NCI-H2171 treated with DMSO at 0.1 percent for 48 hours (cell line): Measurements from ENCODE around the gene RASEF.

Source experiments
- DNase-seq: peaks from one replicate; lab custom pipeline; 2025; lab: John Stamatoyannopoulos, UW

The RASEF gene

DNA sequence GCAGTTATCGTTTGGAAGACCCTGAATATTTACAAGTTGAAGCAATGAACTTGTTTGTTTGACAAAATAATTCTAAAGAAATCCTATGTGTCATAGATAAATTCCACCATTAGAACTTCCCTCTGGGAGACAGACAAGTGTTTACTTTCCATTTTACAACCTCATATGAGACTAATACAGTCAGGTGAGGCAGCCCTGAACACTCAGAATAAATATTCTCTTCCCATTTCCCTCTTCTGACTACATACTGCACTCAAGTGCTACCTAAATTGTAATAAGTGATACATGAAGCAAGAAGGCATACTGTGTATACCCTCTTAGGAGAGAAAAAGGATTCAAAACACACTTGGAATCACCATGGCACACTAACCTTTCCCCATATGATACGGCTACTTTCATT, 6.8 kb downstream of the RASEF start:
- DNase-seq, result no peak

DNA sequence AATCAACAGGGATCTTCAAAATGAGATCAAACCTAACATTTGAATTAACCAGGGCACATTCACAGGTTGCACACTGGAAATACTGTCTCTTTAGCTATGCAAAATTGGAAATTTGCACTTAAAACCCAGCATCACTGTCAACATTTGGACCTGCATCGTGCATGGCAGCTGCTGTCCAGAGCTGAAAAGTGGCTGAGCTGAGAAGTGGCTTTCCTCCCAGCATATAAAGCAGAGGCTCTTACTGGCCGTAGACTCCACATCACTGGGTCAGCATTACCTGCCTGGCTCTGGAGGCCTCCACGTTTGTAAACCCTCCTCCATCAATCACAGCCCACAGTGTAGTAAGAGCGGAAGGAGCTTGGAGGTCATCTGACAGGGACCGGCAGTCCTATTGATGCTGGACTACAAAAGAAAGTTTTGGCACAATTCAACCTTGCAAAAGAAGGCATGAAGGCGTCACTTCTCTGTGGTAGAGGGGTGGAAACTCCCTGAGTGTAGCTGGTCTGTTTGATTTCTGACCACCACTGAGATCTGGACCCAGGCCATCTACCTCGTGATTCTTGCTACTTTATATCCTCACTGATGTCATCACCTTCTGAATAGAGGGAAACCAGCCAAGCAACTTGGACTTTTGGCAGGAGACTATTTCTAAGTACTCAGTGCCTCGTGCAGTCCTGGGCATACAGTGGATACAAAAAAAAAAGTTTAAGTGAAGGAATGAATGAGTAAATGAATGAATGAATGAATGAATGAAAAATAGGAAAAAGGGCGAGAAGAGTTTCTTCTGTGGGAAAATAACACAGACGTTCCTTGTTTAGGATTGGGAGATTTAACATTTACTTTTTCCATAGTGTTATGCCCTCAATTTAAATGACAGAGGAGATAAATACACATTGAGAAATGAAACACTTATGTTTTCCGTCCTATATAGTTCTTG, 14.8 kb downstream of the RASEF start:
- no peak for DNase-seq

DNA sequence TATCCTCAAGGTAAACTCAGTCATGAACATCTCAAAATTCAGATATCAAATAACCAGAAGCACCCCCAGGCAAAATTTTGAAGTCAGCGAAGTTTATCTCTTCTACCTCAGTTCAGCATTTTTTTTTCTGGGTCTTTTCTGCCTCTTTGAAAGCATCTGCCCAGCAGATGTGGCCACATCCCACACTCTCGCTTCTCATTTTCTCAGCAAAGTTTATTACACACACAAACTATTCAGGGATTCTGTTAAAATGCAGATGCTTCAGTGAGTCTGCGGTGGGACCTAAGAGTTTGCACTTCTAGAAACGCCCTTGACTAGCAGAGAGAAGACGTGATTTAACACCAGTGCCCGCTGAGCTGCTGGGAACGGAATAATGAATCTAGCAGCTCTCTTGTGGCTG, 19.3 kb downstream of the RASEF start:
- DNase-seq, result no peak

DNA sequence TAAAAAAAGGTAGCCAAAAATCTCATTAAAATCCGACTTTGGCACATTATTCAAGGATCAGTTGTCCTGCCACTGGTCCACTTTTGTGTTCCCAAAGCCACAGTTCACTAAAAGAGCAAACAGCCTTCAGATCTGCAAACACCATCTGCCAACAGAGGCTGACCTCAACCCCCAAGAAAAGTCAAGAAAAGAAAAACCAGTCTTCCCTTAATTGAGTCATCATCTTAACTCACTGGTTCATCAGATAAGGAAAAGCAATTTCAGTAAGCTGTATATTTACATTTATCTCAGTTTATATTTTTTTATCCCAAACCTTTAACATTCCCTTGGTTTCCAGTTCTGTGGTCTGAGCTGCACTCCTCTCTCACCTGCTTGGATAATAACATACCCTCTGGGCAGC, 21.2 kb downstream of the RASEF start:
- no peak for DNase-seq

DNA sequence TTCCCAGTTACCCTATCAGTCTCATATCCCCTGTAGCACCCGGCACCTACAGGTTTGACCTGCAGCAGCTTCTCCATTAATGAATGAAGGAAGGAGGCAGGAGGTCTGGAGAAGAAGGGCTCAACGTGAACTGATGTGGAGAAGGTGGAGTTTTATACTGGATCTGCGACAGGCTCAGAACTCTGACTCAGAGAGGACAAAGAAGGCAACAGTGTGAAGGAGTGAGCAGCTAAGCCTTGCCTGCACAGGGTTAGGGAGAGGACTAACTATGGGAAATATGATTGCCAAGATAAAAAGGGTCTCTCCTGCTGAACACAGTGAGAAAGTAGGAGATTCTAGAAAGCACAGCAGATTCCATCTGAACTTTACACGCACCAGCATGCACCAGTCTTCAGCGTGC, 23.6 kb downstream of the RASEF start:
- no peak for DNase-seq

DNA sequence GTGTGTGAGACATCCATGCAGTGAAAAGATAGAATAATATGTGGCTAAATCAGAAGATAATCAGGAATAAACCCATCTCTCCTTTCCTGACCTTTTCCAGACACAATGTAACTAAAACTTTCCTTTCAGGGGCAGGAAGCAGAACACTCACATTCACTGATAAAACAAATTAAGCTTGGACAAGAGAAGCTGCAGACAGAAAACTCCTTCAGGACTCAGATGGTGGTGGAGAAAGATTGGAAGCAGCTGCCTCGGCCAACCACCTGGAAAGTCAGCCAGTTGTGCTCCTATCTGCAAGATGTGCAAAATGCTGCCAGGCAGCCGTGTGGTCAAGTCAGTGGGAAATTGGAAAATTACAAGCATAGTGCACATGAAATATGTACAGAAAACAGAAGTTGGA, 26.9 kb downstream of the RASEF start:
- DNase-seq, result no peak

DNA sequence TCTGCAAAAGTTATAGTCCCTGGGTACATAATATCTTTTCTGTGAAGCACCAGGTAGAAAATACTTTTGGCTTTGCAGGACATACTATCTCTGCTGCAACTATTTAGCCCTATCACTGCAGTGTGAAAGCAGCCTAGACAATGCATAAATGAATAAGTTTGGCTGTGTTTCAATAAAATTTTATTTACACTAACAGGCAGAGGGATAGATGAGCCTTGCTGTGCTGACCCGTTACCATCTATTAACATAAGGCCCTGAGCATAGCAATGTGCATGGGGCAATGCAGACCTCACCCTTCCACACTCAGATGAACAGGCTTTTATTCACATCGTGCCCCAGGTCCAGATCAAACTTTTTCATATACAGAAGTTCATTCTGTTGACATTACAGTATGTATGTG, 27.8 kb downstream of the RASEF start:
- DNase-seq, result no peak

DNA sequence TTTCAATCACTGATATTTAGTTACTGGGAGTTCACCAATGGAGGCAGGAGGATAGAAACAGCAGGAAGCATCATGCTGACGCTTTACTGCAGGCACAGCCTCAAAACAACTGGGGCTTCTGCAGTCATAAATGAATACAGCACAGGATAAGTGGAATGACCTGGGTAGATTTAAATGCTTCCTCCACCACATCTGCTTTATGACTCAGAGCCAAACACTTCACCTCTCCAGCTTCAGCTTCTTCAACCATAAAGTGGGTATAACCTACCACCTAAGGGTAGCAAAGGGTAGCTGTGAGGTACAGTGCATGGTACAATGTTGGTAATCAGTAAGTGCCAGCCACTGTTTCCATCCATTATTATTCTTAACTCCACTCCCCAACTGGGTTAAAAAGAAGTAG, 28.4 kb downstream of the RASEF start:
- no peak for DNase-seq

DNA sequence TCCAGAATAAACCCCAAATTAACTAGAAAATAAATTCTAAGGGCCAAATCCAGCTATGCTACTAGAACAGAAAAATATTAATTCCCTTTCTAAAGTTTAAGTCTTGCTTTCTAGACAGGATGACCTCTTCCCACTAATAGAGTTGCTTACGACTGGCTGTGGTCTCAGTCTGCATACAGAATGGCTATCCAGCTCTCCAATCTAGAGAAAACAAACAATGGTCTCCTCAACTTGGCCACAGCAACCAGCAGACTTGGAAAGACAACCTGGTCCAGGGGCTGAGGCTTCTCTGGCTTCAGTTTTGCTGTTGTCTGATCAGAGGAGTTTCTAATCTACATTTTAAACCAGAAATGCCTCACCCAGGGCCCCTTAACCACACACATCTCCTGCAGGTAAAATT, 28.9 kb downstream of the RASEF start:
- DNase-seq, result no peak

DNA sequence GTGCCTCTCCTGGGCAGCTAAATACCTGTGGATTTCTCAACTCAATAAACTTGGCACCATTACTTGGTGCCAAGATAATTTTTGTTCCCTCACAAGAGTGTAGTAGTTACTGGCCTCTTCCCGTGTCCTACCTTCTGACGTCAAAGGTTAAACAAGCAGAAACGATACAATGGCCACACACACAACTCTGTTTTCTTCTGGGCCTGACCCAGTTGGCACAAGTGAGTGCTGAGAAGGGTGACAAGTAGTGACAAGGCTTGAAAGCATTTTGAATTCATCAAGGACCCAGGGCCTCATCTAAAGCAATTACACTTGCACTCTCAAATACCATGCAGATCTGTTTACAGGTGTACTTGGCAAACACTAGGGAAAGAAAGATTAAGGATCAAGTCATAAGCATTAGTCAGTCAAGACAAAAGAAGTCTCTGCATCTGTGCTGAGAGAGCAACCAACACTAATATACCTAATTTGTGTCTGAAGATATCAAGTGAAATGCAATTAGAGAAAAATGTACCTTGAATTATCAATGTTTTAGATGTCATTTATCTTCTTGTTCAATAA, 30.8 kb downstream of the RASEF start:
- DNase-seq, result no peak

DNA sequence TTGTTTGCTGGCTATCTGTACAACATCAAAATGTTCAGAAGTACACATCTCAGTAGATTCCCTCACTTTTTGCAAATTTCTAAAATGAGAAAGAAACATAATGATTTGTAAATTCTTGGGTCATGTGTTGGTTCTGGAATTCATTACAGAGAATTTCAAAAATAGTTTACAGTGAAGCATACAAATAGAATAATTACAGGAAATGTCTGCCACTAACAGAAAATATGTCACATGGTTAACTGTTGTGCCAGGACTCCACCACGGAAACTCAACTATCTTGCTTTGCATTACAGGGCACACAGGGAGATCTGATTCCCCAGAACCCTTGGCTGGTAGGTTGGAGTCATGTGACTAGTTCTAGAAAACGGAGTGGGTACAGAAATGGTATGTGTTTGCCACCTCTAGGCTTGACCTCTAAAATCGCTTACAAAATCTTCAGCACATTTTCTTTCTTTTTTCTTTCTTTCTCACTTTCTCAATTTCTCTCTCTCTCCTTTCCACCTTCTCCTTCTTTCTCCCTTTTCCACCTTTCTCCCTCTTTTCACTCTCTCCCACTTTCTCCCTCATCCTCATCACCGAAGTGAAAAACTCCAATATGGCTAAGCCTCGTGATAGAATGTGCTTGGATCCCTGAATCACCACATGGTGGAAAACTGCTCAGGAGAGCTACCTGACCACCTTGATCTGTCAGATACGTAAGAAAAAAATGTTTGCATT, 32.4 kb downstream of the RASEF start:
- DNase-seq, result no peak

DNA sequence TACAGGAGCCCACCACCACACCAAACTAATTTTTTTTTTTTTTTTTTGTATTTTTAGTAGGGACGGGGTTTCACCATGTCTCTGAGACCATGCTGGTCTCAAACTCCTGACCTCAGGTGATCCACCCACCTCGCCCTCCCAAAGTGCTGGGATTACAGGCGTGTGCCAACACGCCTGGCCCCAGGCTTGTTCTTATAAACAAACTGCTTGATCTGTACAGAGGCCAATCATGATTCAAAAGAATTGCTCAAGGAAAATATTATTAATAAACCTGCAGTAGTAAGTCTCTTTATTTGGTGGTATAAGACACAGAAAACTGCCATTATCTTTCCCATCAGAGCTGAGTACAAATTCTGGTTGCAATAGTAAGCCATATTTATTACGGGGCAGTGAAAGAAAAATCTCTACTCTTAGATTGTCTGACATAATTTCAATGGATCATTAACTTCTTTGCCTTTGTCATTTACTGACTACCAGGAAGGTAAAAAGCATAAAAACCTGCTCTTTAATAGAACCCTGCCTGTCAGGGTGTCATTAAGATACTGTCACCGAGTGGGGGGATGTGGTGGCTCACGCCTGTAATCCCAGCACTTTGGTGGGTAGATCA, 33.3 kb downstream of the RASEF start:
- no peak for DNase-seq

DNA sequence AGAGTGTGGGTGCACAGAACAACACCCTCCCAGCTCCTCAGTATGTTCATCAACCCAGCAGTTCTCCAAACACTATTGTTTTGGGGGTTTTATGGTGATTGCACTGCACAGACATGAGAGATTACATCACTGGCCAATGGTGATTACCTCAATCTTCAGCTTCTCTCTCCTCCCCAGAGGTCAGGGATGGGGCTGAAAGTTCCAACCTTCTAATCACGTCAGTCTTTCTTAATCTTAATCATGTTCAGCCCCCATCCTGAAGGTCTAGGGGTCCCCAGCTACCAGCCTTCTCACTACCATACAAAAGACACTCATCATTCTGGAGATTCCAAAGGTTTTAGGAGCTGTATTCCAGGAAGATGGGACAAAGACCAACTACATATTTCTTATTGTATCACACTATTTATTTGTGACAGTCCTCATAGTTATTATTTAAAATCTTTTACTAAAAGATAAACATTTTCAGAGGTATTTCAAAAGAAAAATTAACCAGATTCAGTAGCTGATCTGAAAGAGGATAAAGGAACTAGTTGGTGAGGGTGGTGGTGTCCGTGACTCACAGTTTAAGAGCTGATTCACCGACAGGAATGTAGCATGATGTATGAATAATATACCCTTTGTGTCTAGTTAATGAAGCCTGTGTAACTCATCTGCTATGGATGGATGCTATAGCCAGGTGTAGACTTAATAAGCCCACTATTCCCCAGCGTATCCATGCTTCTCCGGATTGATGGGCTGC, 35.6 kb downstream of the RASEF start:
- no peak for DNase-seq

DNA sequence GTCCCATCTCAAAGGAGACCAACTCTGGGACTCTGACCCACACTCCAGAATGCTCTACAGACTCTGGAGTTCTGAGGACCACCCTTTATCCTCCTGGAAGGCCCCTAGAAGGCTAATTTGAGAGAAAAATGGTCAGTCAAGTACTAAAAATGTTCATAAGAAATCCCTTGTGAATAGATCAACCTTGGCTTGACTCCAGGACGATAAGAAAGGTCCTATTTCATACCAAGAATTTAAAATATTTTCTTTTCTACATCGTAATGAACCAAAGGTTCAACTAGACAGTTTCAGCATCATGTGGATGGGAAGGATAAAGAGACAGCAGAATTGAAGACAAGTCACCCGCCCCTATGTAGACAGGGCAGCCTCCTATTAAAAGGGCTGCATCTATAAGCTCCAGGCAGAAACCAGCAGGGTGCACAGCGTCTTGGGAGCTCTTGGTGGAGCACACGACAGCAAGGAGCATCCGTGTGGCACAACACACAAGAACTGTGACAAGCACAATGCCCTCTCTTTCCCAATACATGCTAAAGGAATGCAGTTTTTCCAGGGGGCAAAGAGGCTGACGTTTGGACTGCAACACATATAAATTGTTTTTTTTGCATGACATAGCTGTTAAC, 38.3 kb downstream of the RASEF start:
- DNase-seq, result no peak

DNA sequence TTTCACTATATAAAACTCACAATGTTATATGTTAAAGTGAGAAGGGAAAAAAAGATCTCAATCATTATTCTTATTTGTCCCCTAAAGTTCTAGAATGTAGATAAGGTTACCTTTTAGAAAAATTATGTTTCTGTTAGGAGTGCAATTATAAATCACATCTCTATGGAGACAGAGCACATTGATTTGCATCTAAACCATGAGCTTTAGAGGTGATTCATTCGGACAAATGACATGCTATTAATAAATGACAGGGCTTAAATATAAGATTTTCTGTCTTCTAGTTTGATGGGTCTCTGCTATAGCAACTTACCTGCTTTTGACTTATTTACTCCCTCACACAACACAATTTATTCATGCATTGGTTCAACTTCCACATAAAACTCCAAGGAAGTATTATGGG, 39.8 kb downstream of the RASEF start:
- no peak for DNase-seq

DNA sequence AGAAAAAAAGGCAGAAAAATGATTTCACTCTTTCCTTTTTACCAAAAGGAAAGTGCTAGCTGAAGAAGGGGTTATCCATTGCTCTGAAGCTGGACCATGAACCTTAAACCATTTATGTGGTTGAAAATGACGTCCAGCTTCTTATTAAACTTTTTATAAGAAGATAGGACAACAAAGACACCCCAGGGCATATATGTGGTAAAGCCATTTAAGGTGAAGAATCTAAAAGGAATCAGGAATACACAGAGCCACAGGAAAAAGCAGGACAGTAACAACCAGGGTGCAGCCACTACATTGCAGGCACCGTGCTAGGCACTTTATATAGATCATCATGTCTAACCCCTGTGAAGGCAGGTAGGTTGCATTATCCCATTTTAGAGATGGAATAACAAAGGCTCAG, 42.1 kb downstream of the RASEF start:
- no peak for DNase-seq

DNA sequence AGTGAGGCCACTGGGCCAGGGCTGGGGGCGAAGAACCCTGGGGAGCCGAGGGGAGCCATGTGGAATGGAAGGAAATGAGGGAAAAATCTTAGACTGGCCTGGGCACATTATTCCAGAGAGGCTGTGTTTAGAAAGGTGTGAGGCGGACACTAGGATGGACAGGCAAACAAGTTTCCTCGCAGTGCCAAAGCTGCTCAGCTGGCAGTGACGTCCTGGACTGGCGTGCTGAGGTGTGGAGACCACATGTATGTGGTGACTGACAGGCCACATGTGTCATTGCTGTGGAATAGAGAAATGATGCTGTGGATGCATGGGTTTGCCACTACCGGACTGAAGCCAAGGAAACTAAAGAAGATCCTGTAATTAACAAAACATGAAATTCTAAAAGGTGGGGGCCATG, 42.6 kb downstream of the RASEF start:
- no peak for DNase-seq

DNA sequence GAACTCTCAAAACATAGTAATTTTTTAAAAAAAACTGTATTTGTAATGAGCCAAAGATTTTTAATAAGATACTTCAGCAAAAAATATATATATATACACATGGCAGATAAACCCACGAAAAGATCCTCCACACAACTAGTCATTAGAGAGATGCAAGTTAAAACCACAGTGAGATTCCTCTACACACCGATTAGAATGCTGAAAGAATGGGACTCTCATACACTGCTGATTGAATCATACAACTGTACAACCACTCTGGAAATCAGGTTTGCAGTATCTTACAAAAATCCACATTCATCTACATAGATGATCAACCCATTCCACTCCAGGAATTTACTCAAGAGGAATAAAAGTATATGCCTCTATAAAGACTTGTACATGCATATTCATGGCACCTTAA, 43.7 kb downstream of the RASEF start:
- no peak for DNase-seq

DNA sequence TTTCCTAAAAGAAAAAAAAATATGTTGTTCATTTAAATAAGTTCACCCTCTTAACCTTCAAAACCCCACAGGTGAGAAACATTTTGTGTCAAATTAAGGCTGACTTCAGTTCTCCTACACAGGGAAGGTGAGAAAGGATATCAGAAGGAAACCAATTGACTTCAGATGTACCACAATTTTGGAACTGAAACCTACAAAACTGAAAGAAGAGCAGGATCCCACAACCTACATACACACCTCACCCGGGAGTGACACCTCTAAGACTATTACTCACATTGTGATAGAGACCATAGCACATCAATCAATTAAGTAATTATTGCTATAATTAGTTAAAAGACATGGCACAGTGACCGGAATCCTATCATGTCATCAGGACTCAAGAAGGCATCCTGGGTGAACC, 47.0 kb downstream of the RASEF start:
- no peak for DNase-seq

DNA sequence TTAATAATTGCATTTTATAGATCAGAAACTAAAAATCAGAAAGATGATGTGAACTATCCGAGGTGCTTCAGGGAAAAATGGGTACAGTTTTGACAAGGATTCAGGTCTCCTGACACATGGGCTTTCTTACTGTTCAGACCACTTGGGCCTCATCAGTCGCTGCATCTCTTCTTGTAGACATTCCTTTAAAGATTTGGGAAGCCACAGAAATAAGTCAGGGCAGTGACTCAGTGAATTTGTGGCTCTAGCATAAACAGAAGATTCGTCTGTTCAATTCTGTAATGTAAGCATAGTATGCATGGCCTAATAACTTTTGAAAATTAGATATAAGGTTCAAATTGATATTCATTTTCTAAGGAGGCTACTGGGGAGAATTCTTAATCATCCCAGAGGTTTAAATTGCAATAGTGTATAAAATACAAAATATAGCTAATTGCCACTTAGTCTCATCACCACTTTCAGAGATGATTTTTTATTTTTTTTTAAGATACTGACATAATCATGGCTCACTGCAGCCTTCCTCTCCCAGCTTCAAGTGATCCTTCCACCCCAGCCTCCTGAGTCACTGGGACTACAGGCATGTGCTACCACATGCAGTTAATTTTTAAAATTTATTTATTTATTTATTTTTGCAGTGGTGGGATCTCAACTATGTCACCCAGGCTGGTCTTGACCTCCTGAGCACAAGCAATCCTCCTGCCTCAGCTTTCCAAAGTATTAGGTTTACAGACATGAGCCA, 48.9 kb downstream of the RASEF start:
- DNase-seq, result no peak
